HG03175 (cell line): ENCODE measurements around the gene SORT1.
"Not testable (repeated sequence)": the region's sequence is repeated elsewhere in the genome, so short reads cannot be mapped to it uniquely, and the experiment has no call there.

Source experiments
- ATAC-seq: cut with Tn5 transposase; IDR thresholded peaks from one replicate; pipeline ENCODE4 v1.9.1; 2021; ENCODE audit warnings: mild to moderate bottlenecking, moderate library complexity; ENCODE audit not compliant: unreplicated experiment

SORT1 gene

DNA sequence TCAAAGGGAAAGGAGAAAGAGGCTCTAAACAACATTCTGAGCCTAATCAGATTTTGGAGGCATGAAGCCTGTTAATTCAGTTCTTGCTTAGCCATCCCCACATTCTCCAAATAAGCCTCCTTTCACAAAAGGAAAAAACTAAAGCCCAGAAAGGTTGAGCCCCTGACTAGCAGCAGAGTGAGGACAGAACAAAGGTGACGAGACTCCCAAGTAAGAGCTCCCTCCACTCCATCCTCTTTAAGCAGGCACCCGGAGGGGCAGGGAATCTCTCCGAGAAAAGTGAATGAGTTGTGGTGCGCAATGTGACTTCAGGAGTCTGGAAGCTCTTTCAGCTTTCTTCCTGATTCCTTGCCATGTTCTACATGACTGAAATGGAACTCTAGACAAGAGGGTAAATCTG is 47.5 kb downstream of the SORT1 start:
- ATAC-seq: no peak

DNA sequence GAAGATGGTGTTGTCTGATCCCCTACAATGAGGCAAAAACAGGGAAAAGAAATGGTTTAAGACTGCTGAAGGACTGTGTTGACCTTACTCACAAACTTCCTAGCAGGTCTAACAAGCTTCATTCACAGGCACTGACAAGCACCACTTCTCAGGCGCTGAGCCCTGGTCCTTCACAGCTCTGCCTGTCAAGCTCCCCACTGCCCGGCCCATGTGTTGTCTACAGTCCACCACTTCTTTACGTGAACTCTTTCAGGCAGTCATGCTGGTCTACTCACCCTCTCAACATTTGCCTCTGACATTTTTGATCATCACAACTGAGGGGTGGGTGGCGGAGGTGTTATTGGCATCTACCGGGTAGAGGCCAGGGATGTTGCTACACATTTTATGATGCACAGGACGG is 50.2 kb downstream of the SORT1 start:
- no peak for ATAC-seq

DNA sequence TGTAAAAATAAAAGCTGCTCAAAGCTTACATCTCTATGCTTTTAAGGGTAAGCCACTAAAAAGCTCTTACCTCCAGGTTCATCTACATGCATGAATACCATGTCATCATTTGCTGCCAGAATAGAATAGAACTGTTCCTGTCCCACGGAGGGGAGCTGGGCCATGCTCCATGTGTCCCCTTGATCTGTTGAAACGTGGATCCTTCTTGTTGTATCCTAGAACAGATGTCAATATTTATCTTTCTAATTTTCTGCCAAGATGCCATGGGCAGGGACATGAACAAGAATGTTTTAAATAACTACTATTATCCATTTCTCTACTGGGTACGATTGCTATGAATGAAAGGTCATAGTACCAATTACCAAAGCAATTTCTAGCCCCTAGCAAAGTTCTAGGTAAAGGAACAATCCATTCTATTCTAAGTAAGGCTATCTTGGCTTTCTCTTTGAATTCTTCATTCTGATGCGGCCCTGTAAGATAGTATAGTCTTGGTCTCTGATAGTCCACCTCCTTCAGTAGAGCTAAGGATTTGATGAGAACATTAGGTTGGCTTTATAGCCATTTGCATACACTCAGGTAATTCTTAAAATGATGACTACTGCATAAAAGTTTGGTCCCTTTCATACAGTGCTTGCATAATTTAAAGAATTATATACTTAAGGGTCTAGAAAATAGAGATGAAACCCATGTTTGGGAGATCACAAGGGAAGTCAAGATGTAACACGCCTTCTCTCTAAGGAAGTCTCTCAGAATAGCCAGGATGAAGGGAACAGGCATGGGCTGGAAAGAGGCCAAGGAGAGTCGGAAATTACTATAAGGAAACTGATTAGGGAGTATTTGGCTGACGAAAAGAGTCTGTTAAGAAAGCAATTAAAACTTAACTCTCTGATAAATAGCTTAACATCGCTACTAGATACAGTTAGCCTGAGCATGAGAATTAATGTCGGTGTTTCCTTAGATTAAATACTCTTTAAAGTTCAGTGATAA is 55.5 kb downstream of the SORT1 start:
- ATAC-seq: no peak

- no peak for ATAC-seq
Measured at GRCh38 chr1:109338608-109339007, 59.1 kb downstream of the SORT1 start.

GRCh38 chr1:109338091-109338490 is 59.6 kb downstream of the SORT1 start:
- ATAC-seq: no peak

- no peak for ATAC-seq
Measured at GRCh38 chr1:109335091-109335490, 62.6 kb downstream of the SORT1 start.

GRCh38 chr1:109331113-109331512 is 66.6 kb downstream of the SORT1 start:
- ATAC-seq: no peak

DNA sequence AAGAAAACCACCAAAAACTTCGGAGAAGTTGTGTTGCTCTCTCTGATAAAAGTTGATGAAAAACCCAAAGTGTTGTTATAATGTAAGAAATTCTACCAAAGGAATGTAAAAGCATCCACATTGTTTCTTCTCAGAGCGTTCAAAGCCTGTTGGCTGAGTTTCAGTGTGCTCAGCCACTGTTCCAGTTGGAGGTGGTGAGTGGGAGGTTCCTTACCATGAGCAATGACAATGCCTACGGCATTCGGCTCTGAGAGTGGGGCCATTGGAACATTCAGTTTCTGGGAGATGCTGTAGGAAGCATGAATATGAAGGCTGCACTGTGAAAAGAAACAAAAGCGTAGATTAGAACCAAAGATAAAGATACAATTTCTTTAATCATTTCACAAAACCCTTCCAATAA is 70.4 kb downstream of the SORT1 start:
- no peak for ATAC-seq

DNA sequence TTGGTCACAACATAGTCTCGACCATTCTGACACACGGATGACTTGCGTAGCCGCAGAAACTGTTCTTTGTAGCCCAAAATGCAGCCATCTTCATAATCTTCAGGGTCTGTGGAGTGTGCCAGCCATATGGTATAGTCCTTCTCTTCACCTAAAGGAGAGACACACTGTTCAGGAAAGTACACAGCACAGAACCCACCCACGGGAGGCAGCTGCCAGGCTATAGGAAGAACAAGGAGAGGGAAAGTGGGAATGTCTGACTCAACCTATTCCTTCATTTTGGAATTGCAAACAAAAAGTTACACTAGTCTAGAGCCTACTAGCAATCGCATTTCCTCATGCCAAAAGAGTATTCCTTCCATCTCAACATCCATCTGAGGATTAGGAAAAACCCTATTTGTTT is 74.7 kb downstream of the SORT1 start:
- no peak for ATAC-seq

DNA sequence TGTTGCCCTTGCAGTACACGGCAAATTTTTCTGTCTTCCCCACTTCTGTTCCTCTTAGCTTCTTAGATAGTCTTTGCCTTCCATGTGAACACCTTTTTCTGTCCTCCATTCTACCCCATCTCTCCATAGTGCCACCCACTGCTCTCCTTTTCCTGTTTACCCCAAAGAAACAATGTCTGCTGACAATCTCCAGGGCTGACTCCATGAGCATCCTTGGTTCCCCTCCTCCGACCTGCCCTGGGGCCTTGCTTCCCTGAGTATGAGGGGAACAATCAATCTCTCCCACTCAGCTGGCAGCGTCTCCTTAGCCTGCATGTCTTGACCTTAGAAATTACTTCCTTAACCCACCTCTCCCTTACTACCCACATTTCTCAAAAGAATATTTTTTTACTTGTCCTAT is 78.6 kb downstream of the SORT1 start:
- no peak for ATAC-seq

GRCh38 chr1:109316506-109316905 is 81.2 kb downstream of the SORT1 start:
- ATAC-seq: no peak

GRCh38 chr1:109315288-109315687 is 82.4 kb downstream of the SORT1 start:
- ATAC-seq: no peak

DNA sequence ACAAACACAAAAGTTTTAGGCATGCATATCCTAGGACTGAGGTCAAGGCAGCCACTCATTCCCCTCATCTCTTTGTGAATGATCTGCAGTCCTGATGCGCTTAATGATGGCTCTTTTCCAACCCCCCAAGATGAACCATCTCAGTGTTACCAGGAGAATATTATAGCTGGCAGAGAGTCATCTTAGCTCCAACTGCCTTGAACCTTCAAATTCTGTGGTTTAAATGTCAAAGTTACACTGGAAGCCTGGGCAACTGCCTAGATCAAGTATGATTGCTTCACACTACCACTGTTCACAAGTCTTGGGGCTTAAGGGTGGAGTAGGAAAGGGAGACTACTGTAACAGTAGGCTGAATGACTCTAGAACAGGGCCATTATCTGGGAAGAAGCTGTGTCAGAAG is 82.9 kb downstream of the SORT1 start:
- no peak for ATAC-seq

DNA sequence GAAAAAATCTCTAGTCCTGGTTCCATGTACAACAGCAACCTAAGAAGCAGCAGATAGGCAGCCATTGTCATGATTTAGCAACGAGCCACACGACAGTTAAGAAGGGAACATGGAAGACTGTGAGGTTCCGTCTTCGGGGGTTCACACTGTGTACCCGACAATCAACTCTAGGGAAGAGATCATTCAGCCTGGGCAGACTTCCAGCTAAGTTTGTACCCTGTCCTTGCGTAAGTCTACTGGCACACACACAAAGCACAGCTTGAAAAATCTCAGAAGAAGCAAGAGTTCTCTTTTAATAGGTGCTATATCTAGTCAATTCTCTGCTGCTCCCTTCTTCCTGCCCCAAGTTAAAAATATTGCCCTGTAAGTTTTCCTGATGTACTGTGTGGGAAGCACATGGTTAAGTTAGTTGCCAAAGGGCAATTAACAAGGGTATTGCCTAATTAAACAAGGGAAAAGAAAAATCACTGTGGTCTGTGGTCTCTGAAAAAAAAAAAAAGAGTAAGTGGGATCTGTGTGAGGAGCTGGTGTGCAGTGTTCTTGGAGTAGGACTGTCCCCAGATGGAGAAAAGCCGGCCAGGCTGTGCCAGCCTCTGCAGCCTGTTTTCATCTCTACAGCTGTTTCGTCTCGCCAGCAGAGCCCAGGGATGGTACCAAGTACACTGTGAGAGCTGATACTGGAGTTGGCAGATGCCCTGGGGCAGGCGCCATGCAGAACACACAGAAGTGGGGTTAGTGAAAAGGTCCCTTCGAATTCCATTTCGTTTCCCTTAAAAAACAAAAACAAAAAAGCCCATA is 84.5 kb downstream of the SORT1 start:
- no peak for ATAC-seq

GRCh38 chr1:109312246-109312645 is 85.5 kb downstream of the SORT1 start:
- ATAC-seq: no peak

GRCh38 chr1:109309347-109309746 is 88.4 kb downstream of the SORT1 start:
- ATAC-seq: no peak

DNA sequence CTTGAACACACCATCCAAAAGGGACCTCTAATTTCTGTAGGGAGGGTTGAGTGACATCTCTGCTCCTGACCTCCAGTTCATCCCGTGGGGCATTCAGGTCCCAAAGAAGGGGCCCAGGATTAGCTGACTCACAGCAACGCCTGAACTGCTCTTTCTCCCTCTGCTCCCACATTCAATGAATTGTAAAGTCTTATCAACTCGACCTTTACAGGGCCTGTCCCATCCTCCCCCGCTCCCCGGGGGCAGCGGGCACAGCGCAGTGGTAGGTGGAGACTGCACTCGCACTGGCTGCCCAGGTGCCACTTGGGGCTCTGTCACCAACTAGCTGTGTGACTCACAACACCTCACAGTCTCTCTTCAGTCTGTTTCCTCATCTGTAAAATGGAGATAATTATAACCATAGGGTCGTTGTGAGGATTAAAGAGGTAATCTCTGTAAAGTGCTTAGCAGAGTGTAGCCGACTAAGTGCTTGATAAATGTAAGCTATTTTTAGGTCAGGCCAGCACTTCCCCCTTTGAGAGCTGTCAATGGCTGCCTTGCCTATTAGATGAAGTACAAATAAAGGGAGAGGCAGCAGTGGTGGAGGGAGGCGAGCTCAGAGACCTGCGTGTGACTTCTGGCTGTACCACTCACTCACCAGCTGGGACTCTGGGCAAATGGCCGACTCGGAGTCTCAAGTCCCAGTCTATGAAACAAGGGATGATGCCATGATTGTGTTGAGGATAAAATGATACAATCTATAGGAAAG is 90.3 kb downstream of the SORT1 start:
- no peak for ATAC-seq

- ATAC-seq: no peak
Measured at GRCh38 chr1:109306832-109307273, 90.9 kb downstream of the SORT1 start, which contains the start of gene MYBPHL. Gene MYBPHL (minus strand): TSS chr1:109307011. CDS start chr1:109306991, 20 bp downstream.

DNA sequence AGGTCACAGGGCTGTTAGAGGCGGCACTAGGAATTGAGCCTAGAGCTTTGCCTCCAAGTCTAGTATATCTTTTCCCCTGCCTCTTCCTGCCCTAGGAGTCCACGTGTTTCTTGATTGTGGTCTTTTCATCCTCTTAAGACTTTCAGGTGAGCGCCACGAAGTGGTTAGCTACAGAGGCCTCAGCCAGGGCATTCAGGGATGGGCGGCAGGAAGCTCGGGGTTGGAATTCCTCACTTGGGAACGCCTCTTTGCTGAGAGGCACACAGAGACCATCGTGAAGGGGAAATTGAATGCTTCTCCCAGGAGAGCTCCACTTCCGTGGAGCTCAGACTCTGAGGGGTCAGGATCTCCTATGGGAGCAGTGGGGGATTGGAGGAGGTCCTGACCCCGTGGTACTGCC is 91.7 kb downstream of the SORT1 start:
- not testable (repeated sequence) for ATAC-seq

- ATAC-seq: no peak
Measured at GRCh38 chr1:109304226-109304920, 93.3 kb downstream of the SORT1 start.
